Measurements from ENCODE around the gene ERMN. TPM values are rescaled to one million over a fixed set of nuclear protein-coding genes. Genes with fewer than 3 reads are reported as not detected.

Gene ERMN
- total and polyA plus RNA-seq, 2 donors (not counting 1 experiment from before 2014, with no cell fraction given): 2.7 to 11.9 TPM

- Mint-ChIP-seq H3K27ac (no peak overlapping the region), H3K9me3 (ENCODE audit: insufficient read depth) (no peaks in the 10 kb centered on the region), H3K4me3 (no peak overlapping the region), H3K27me3 (peaks cover 10% of the 10 kb centered on the region), H3K4me1 (peaks cover 1% of the 10 kb centered on the region)
- Histone ChIP-seq H3K36me3 (replicated peaks in 1 of 2; ENCODE audit: control extremely low read depth in 1 of 2, control insufficient read depth in 1 of 2, extremely low read depth in 1 of 2, insufficient read depth in 2 of 2, low read length in 1 of 2) (no peaks in the 10 kb centered on the region), H3K4me1 (ENCODE audit: control insufficient read depth in 2 of 2, insufficient read depth in 2 of 2, low read length in 2 of 2) (no peaks in the 10 kb centered on the region), H2AFZ (ENCODE audit: insufficient read depth, low read depth, low read length, poor library complexity, severe bottlenecking) (no peak overlapping the region), H3K27me3 (replicated peaks in 1 of 4; ENCODE audit: control extremely low read depth in 1 of 4, control insufficient read depth in 3 of 4, insufficient read depth in 4 of 4, low read length in 3 of 4) (no peaks in the 10 kb centered on the region), H4K20me1 (ENCODE audit: control insufficient read depth, insufficient read depth, low read length, poor library complexity, severe bottlenecking) (no peaks in the 10 kb centered on the region), H3K4me3 (ENCODE audit: control extremely low read depth in 1 of 5, extremely low read depth in 1 of 5, insufficient read depth in 1 of 5, low read depth in 2 of 5, low read length in 4 of 5) (no peak overlapping the region), H3K9me3 (ENCODE audit: control extremely low read depth in 1 of 3, control insufficient read depth in 2 of 3, insufficient read depth in 1 of 3, low read length in 2 of 3) (no peaks in the 10 kb centered on the region), H3K4me2 (replicated peaks; ENCODE audit: low read depth, low read length, poor library complexity, severe bottlenecking) (no peak overlapping the region), H3K9ac (ENCODE audit: low read length) (no peak overlapping the region), H3K79me2 (ENCODE audit: control insufficient read depth, insufficient read depth, low read length) (no peaks in the 10 kb centered on the region), H3K27ac (ENCODE audit: low read length in 2 of 2) (no peak overlapping the region)
- ChIA-PET CTCF (interaction anchor here (0.7 to 11.1 kb wide), 11 partner anchors 9 to 717 kb away, joined by 3 to 197 read pairs (median 4); partner anchors contain the start of gene ERMN), POLR2A (no interaction called here)
- TF ChIP-seq CTCF (IDR thresholded peaks at IDR 0.05) (peak; percentile 35), EZH2 (IDR thresholded peaks at IDR 0.05; ENCODE audit: borderline replicate concordance, insufficient read depth, low read depth, low read length, poor library complexity, severe bottlenecking) (no peak)
- ATAC-seq (ENCODE audit: low read depth) (no peak), DNase-seq (no peak)
- intact Hi-C loops (cut with micrococcal nuclease): no loop called here
- no CpG with 5 or more reads among the region's 1 CpG for WGBS (ENCODE audit: insufficient coverage)
Measured at GRCh38 chr2:157307021-157307420, 18.6 kb downstream of the ERMN start.

GRCh38 chr2:157305723-157306110 is 19.9 kb downstream of the ERMN start:
- TF ChIP-seq CTCF (IDR thresholded peaks at IDR 0.05): no peak
- TF ChIP-seq EZH2 (IDR thresholded peaks at IDR 0.05; ENCODE audit: borderline replicate concordance, insufficient read depth, low read depth, low read length, poor library complexity, severe bottlenecking): no peak
- ATAC-seq (ENCODE audit: low read depth) (no peak), DNase-seq (no peak)
- Mint-ChIP-seq H3K27me3 (peaks cover 10% of the 10 kb centered on the region), H3K4me1 (peaks cover 1% of the 10 kb centered on the region), H3K27ac (no peak overlapping the region), H3K4me3 (no peak overlapping the region), H3K9me3 (ENCODE audit: insufficient read depth) (no peaks in the 10 kb centered on the region)
- H3K9me3 ChIP-seq (ENCODE audit: control extremely low read depth in 1 of 3, control insufficient read depth in 2 of 3, insufficient read depth in 1 of 3, low read length in 2 of 3): no peaks in the 10 kb centered on the region
- CTCF ChIA-PET: interaction anchor here (0.9 to 11.1 kb wide), 14 partner anchors 11 to 1440 kb away, joined by 3 to 197 read pairs (median 6); partner anchors contain the start of gene ERMN
- no peak overlapping the region for H2AFZ ChIP-seq (ENCODE audit: insufficient read depth, low read depth, low read length, poor library complexity, severe bottlenecking)
- H3K4me3 ChIP-seq (ENCODE audit: control extremely low read depth in 1 of 5, extremely low read depth in 1 of 5, insufficient read depth in 1 of 5, low read depth in 2 of 5, low read length in 4 of 5): no peak overlapping the region
- POLR2A ChIA-PET: no interaction called here
- H3K4me2 ChIP-seq (replicated peaks; ENCODE audit: low read depth, low read length, poor library complexity, severe bottlenecking): no peak overlapping the region
- intact Hi-C loops (cut with micrococcal nuclease): no loop called here
- 100% methylated on average over 2 of the region's 4 CpGs for WGBS (ENCODE audit: insufficient coverage)
- H4K20me1 ChIP-seq (ENCODE audit: control insufficient read depth, insufficient read depth, low read length, poor library complexity, severe bottlenecking): no peaks in the 10 kb centered on the region
- no peaks in the 10 kb centered on the region for H3K4me1 ChIP-seq (ENCODE audit: control insufficient read depth in 2 of 2, insufficient read depth in 2 of 2, low read length in 2 of 2)
- no peaks in the 10 kb centered on the region for H3K27me3 ChIP-seq (replicated peaks in 1 of 4; ENCODE audit: control extremely low read depth in 1 of 4, control insufficient read depth in 3 of 4, insufficient read depth in 4 of 4, low read length in 3 of 4)
- H3K9ac ChIP-seq (ENCODE audit: low read length): no peak overlapping the region
- no peak overlapping the region for H3K27ac ChIP-seq (ENCODE audit: low read length in 2 of 2)
- no peaks in the 10 kb centered on the region for H3K79me2 ChIP-seq (ENCODE audit: control insufficient read depth, insufficient read depth, low read length)
- no peaks in the 10 kb centered on the region for H3K36me3 ChIP-seq (replicated peaks in 1 of 2; ENCODE audit: control extremely low read depth in 1 of 2, control insufficient read depth in 1 of 2, extremely low read depth in 1 of 2, insufficient read depth in 2 of 2, low read length in 1 of 2)
